Left colon (tissue), 2 donors: ENCODE data around the gene ITPRIPL1. TPM values are rescaled to one million over a fixed set of nuclear protein-coding genes. Genes with fewer than 3 reads are reported as not detected.

Source experiments
- ATAC-seq: fragments of 200-7000 bp; cut with Tn5 transposase; one replicate; pipeline ENCODE4 v1.9.1; 2020; ENCODE audit warnings: mild to moderate bottlenecking, moderate library complexity
- DNase-seq, 2 donors: peaks; one replicate each; pipeline ENCODE4 v3.0.0-alpha.2; 2020
- intact Hi-C, 2 donors: fragments of 100-400 bp; cut with DNase I in 1 of 2; cut with micrococcal nuclease in 1 of 2; formaldehyde crosslinking; loops; one replicate each; pipeline versions ENCODE4 v1.11.2 to v1.14.0; 2022; cut with DNase I, micrococcal nuclease
- total RNA-seq, 2 donors: library from RNA; stranded (reverse); fragmentation: NEBNext Ultra II Directional; extraction: Animal tissue kit (Norgen Biotek cat#: 25700); gene quantifications; one replicate each; pipeline ENCODE4 v1.2.1, GENCODE V29; 2021
- donor health status: DM: no; HTN: no; CAD: no.
- donor health status: DM: yes; HTN: yes; CAD: no.

ITPRIPL1 gene
- total RNA-seq, 2 donors from 2014 or later = 0.58 to 0.92 TPM

- intact Hi-C loops = no loop called here
- DNase-seq (no peak), ATAC-seq (no peak)
Observed at GRCh38 chr2:96319396-96319795, 5.7 kb upstream of the ITPRIPL1 start.

GRCh38 chr2:96320326-96320725 lies 4.8 kb upstream of the ITPRIPL1 start:
- DNase-seq (no peak), ATAC-seq (no peak)
- intact Hi-C loops = no loop called here

- DNase-seq (peak; percentile 33 to 49), ATAC-seq (peak; percentile 50)
- intact Hi-C loops = no loop called here
Observed at GRCh38 chr2:96320728-96321622, 4.1 kb upstream of the ITPRIPL1 start.

GRCh38 chr2:96323849-96324248 lies 1.3 kb upstream of the ITPRIPL1 start:
- DNase-seq (no peak), ATAC-seq (no peak)
- intact Hi-C loops = no loop called here

GRCh38 chr2:96324721-96325040 lies 436 bp upstream of the ITPRIPL1 start:
- intact Hi-C loops = no loop called here
- no peak for ATAC-seq
- no peak for DNase-seq

- no peak for DNase-seq
- ATAC-seq = no peak
- intact Hi-C loops = no loop called here
Observed at GRCh38 chr2:96325884-96326255, 753 bp downstream of the ITPRIPL1 start.

- ATAC-seq (no peak), DNase-seq (no peak)
- intact Hi-C loops = no loop called here
Observed at GRCh38 chr2:96326564-96326963, 1.4 kb downstream of the ITPRIPL1 start.

- ATAC-seq (no peak), DNase-seq (no peak)
- intact Hi-C loops = no loop called here
Observed at GRCh38 chr2:96326990-96327820, 2.1 kb downstream of the ITPRIPL1 start.

GRCh38 chr2:96329456-96329855 lies 4.3 kb downstream of the ITPRIPL1 start:
- intact Hi-C loops = no loop called here
- DNase-seq (no peak), ATAC-seq (no peak)

- ATAC-seq (no peak), DNase-seq (no peak)
- intact Hi-C loops = no loop called here
Observed at GRCh38 chr2:96329874-96330273, 4.8 kb downstream of the ITPRIPL1 start.

- ATAC-seq = no peak
- intact Hi-C loops = no loop called here
- no peak for DNase-seq
Observed at GRCh38 chr2:96330407-96330806, 5.3 kb downstream of the ITPRIPL1 start.

- DNase-seq = no peak
- ATAC-seq = no peak
- intact Hi-C loops = no loop called here
Observed at GRCh38 chr2:96333708-96334107, 8.6 kb downstream of the ITPRIPL1 start.

GRCh38 chr2:96336104-96336775 lies 11.1 kb downstream of the ITPRIPL1 start:
- DNase-seq (no peak), ATAC-seq (no peak)
- intact Hi-C loops = no loop called here

- DNase-seq = no peak
- intact Hi-C loops = no loop called here
- no peak for ATAC-seq
Observed at GRCh38 chr2:96336873-96337272, 11.8 kb downstream of the ITPRIPL1 start.

- no peak for ATAC-seq
- DNase-seq = no peak
- intact Hi-C loops = no loop called here
Observed at GRCh38 chr2:96340493-96341414, 15.6 kb downstream of the ITPRIPL1 start.

GRCh38 chr2:96341641-96342040 lies 16.5 kb downstream of the ITPRIPL1 start:
- ATAC-seq (no peak), DNase-seq (no peak)
- intact Hi-C loops = no loop called here

GRCh38 chr2:96342085-96342484 lies 17.0 kb downstream of the ITPRIPL1 start:
- DNase-seq (no peak), ATAC-seq (no peak)
- intact Hi-C loops = no loop called here

GRCh38 chr2:96344011-96344410 lies 18.9 kb downstream of the ITPRIPL1 start:
- intact Hi-C loops = no loop called here
- DNase-seq (no peak), ATAC-seq (peak; percentile 44)

GRCh38 chr2:96345438-96345837 lies 20.3 kb downstream of the ITPRIPL1 start:
- ATAC-seq (no peak), DNase-seq (no peak)
- intact Hi-C loops = no loop called here
